HFF-Myc (cell line): ENCODE data around the gene CFHR4.
"Not testable (repeated sequence)": the region's sequence is repeated elsewhere in the genome, so short reads cannot be mapped to it uniquely, and the experiment has no call there.

Experiments
- DNase-seq: peaks from one replicate; pipeline ENCODE4 v3.0.0-alpha.2; 2011; ENCODE audit warnings: low read depth; ENCODE audit errors: extremely low read depth
- H3K4me3 ChIP-seq: replicated peaks from 2 replicates; pipeline ENCODE4 v1.5.1; 2011; ENCODE audit warnings: low read depth, mild to moderate bottlenecking, control low read depth, low read length
- TF ChIP-seq, protein P1 (sequence below): IDR thresholded peaks from 2 replicates; pipeline ENCODE4 v1.5.1; 2012; ENCODE audit warnings: mild to moderate bottlenecking, low read depth, low read length, control low read depth; ENCODE audit errors: missing control alignments

The CFHR4 gene

GRCh38 chr1:196866974-196867373 is 20.9 kb upstream of the CFHR4 start:
- no peak for DNase-seq
- no peak overlapping the region for H3K4me3 ChIP-seq
- TF ChIP-seq, protein P1, sequence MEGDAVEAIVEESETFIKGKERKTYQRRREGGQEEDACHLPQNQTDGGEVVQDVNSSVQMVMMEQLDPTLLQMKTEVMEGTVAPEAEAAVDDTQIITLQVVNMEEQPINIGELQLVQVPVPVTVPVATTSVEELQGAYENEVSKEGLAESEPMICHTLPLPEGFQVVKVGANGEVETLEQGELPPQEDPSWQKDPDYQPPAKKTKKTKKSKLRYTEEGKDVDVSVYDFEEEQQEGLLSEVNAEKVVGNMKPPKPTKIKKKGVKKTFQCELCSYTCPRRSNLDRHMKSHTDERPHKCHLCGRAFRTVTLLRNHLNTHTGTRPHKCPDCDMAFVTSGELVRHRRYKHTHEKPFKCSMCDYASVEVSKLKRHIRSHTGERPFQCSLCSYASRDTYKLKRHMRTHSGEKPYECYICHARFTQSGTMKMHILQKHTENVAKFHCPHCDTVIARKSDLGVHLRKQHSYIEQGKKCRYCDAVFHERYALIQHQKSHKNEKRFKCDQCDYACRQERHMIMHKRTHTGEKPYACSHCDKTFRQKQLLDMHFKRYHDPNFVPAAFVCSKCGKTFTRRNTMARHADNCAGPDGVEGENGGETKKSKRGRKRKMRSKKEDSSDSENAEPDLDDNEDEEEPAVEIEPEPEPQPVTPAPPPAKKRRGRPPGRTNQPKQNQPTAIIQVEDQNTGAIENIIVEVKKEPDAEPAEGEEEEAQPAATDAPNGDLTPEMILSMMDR: no peak

- no peak overlapping the region for H3K4me3 ChIP-seq
- TF ChIP-seq, protein P1: no peak
- DNase-seq: no peak
These were observed 14.5 kb upstream of the CFHR4 start for GRCh38 chr1:196873385-196873784.

DNA sequence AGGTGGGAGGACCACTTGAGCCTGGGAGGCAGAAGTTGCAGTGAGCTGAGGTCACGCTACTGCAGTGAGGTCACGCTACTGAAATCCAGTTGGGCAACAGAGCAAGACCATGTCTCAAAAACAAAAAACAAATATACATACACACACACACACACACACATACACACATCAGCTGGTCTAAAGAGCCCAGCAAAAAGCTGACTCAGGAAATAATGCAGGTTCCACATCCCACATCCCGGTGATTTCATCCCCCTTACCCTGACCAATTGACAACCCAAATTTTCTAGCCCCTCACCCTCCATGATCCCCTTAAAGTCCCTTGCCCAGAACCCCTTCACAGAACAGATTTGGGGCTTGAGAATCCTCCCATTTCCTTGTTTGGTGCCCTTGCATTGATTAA is 11.9 kb upstream of the CFHR4 start:
- H3K4me3 ChIP-seq: no peak overlapping the region
- TF ChIP-seq, protein P1: no peak
- DNase-seq: no peak

- H3K4me3 ChIP-seq: no peak overlapping the region
- TF ChIP-seq, protein P1: no peak
- no peak for DNase-seq
These were observed 9.9 kb upstream of the CFHR4 start for GRCh38 chr1:196877964-196878363.

- not testable (repeated sequence) for DNase-seq, H3K4me3 ChIP-seq
These were observed 1.3 kb upstream of the CFHR4 start for GRCh38 chr1:196886560-196886959.

- no peak for DNase-seq
- H3K4me3 ChIP-seq: no peak overlapping the region
These were observed 2.8 kb downstream of the CFHR4 start for GRCh38 chr1:196890668-196891067.

GRCh38 chr1:196891251-196891650 is 3.4 kb downstream of the CFHR4 start:
- no peak for DNase-seq
- H3K4me3 ChIP-seq: no peak overlapping the region
- TF ChIP-seq, protein P1: no peak

More at GRCh38 chr1:196890668-196891067, 2.8 kb downstream of the CFHR4 start:
- TF ChIP-seq, protein P1: no peak
